SK-N-SH (cell line): Measurements from ENCODE around the gene ARHGEF7. TPM values are rescaled to one million over a fixed set of nuclear protein-coding genes. Genes with fewer than 3 reads are reported as not detected.

Source experiments
- CTCF ChIA-PET: fragments of 300-600, 350-600 bp; formaldehyde crosslinking; extraction: SDS; loops from one replicate; lab custom pipeline; 2021; lab: Yijun Ruan, JAX
- POLR2A ChIA-PET: fragments of 350-600 bp; sonication (Branson Sonifier 250); formaldehyde crosslinking; extraction: SDS; loops from one replicate; lab custom pipeline; 2020; ENCODE audit warnings: antibody characterized with exemption, inconsistent platforms; lab: Yijun Ruan, JAX
- DNase-seq: peaks from one replicate; pipeline ENCODE4 v3.0.0; 2012
- H2AFZ ChIP-seq: fragments of 200-600 bp; sonication (generic); 2 replicates; pipeline ENCODE4 v1.8.1; 2016; ENCODE audit warnings: antibody characterized with exemption, mild to moderate bottlenecking, low read depth
- H3F3A ChIP-seq: fragments of 200-600 bp; sonication (generic); replicated peaks from 2 replicates; pipeline ENCODE3; 2016; ENCODE audit warnings: antibody characterized with exemption, mild to moderate bottlenecking; ENCODE audit not compliant: insufficient read depth
- H3K27ac ChIP-seq, 2 experiments: fragments of 200-500 bp in 1 of 2; fragments of 200-600 bp in 1 of 2; sonication (Bioruptor generic) in 1 of 2; sonication (generic), shearing (Covaris generic) in 1 of 2; 2 replicates each; pipeline versions ENCODE4 v1.5.1 to v1.6.1; 2014 to 2016; ENCODE audit warnings: low read depth in 2 of 2, inconsistent platforms in 1 of 2, low read length in 1 of 2, mild to moderate bottlenecking in 1 of 2, mixed read lengths in 1 of 2
- H3K27me3 ChIP-seq: fragments of 200-600 bp; sonication (generic), shearing (Covaris generic); 2 replicates; pipeline ENCODE4 v1.6.1; 2016; ENCODE audit warnings: mixed run types; ENCODE audit not compliant: insufficient read depth
- H3K36me3 ChIP-seq, 2 experiments: fragments of 200-500 bp in 1 of 2; fragments of 200-600 bp in 1 of 2; sonication (Bioruptor generic) in 1 of 2; sonication (generic) in 1 of 2; replicated peaks in 1 of 2; 2 replicates each; pipeline versions ENCODE3 to v1.5.1; 2014 to 2016; ENCODE audit warnings: low read length in 1 of 2, mild to moderate bottlenecking in 1 of 2; ENCODE audit not compliant: insufficient read depth in 2 of 2, control insufficient read depth in 1 of 2
- H3K4me1 ChIP-seq, 2 experiments: fragments of 200-500 bp in 1 of 2; fragments of 200-600 bp in 1 of 2; sonication (Bioruptor generic) in 1 of 2; sonication (generic), shearing (Covaris generic) in 1 of 2; 2 replicates each; pipeline versions ENCODE4 v1.5.1 to v1.6.1; 2014 to 2016; ENCODE audit warnings: low read depth in 1 of 2, low read length in 1 of 2, mixed run types in 1 of 2; ENCODE audit not compliant: insufficient read depth in 2 of 2, control insufficient read depth in 1 of 2
- H3K4me2 ChIP-seq: fragments of 200-600 bp; sonication (generic), shearing (Covaris generic); 2 replicates; pipeline ENCODE4 v1.6.1; 2017; ENCODE audit warnings: mixed run types
- H3K4me3 ChIP-seq, 2 experiments: fragments of 200-500 bp in 1 of 2; fragments of 200-600 bp in 1 of 2; sonication (Bioruptor generic) in 1 of 2; sonication (generic), shearing (Covaris generic) in 1 of 2; 2 replicates each; pipeline versions ENCODE4 v1.5.1 to v1.8.1; 2014 to 2016; ENCODE audit warnings: low read depth in 2 of 2, inconsistent platforms in 1 of 2, low read length in 1 of 2, mild to moderate bottlenecking in 1 of 2, mixed read lengths in 1 of 2, moderate library complexity in 1 of 2
- H3K79me2 ChIP-seq: fragments of 200-600 bp; sonication (generic); 2 replicates; pipeline ENCODE4 v1.8.1; 2017; ENCODE audit warnings: mild to moderate bottlenecking; ENCODE audit not compliant: insufficient read depth
- H3K9ac ChIP-seq: fragments of 200-600 bp; sonication (generic); 2 replicates; pipeline ENCODE4 v1.6.1; 2017; ENCODE audit warnings: mixed run types
- H3K9me2 ChIP-seq: fragments of 200-600 bp; sonication (generic); 2 replicates; pipeline ENCODE4 v1.6.1; 2017; ENCODE audit warnings: mixed run types
- H3K9me3 ChIP-seq: fragments of 200-600 bp; sonication (generic); 2 replicates; pipeline ENCODE4 v1.6.1; 2017; ENCODE audit warnings: mixed run types, mild to moderate bottlenecking, moderate library complexity
- H4K20me1 ChIP-seq: fragments of 200-600 bp; sonication (generic); 2 replicates; pipeline ENCODE4 v1.6.1; 2017; ENCODE audit warnings: mild to moderate bottlenecking, mixed run types; ENCODE audit not compliant: insufficient read depth
- FOSL2 ChIP-seq: IDR thresholded peaks from 2 replicates; pipeline ENCODE4 v1.4.0; 2012; ENCODE audit warnings: low read depth, mild to moderate bottlenecking, moderate library complexity, borderline replicate concordance
- FOXJ3 ChIP-seq: sonication (generic); formaldehyde crosslinking; IDR thresholded peaks from 2 replicates; pipeline ENCODE4 v1.5.1; 2020; ENCODE audit warnings: mild to moderate bottlenecking, missing genetic modification reagents
- POLR2AphosphoS5 ChIP-seq: IDR thresholded peaks from 2 replicates; pipeline ENCODE4 v1.6.1; 2012; ENCODE audit warnings: low read depth, low read length
- RAD21 ChIP-seq: IDR thresholded peaks from 2 replicates; pipeline ENCODE4 v1.6.1; 2012; ENCODE audit warnings: mild to moderate bottlenecking, low read length
- RCOR1 ChIP-seq: fragments of 150-350 bp; IDR thresholded peaks from 2 replicates; pipeline ENCODE4 v1.6.1; 2017; ENCODE audit warnings: antibody characterized with exemption, low read length
- RFX5 ChIP-seq: IDR thresholded peaks from 2 replicates; pipeline ENCODE4 v1.6.1; 2012; ENCODE audit warnings: mild to moderate bottlenecking, improper control_type of control experiment, low read length
- RXRA ChIP-seq: IDR thresholded peaks from 2 replicates; pipeline ENCODE4 v1.4.0; 2012; ENCODE audit warnings: low read depth, mild to moderate bottlenecking, borderline replicate concordance
- TAF1 ChIP-seq: IDR thresholded peaks from 2 replicates; pipeline ENCODE4 v1.6.1; 2012; ENCODE audit warnings: low read depth, mild to moderate bottlenecking, low read length, moderate library complexity, borderline replicate concordance
- TCF12 ChIP-seq: IDR thresholded peaks from 2 replicates; pipeline ENCODE4 v1.4.0; 2012
- WGBS: methylation state at CpG from one replicate; pipeline ENCODE4 v1.1.6; 2017; ENCODE audit warnings: low lambda C conversion rate; 5-methylcytosine and 5-hydroxymethylcytosine counted together
- polyA plus RNA-seq, 3 experiments: library from polyadenylated mRNA; depleted of rRNA; stranded (reverse); fragments of >200 nt; gene quantifications; 2 replicates each; pipeline ENCODE4 v1.2.3, GENCODE V29; 2012
- TF ChIP-seq, protein P1 (sequence below): fragments of 200-600 bp; sonication (generic); IDR thresholded peaks from 2 replicates; pipeline ENCODE4 v1.6.1; 2017; ENCODE audit warnings: antibody characterized with exemption, mild to moderate bottlenecking, moderate library complexity
- TF ChIP-seq, protein P2 (sequence below): fragments of 150-350 bp; IDR thresholded peaks from 2 replicates; pipeline ENCODE4 v1.6.1; 2017; ENCODE audit warnings: antibody characterized with exemption, low read length, low read depth, borderline replicate concordance
- TF ChIP-seq, protein P3 (sequence below): IDR thresholded peaks from 2 replicates; pipeline ENCODE4; 2012

ARHGEF7 gene
- polyA plus RNA-seq, 1 of the 3 experiments (the other 2 are of a cell fraction) = 21.6 TPM

GRCh38 chr13:111249637-111250360 lies 134.7 kb downstream of the ARHGEF7 start:
- ChIA-PET POLR2A (no interaction called here), CTCF (no interaction called here)
- no peak overlapping the region for H3K27ac ChIP-seq
- H3K9me2 ChIP-seq = no peaks in the 10 kb centered on the region
- H2AFZ ChIP-seq = no peak overlapping the region
- peaks cover 5 to 29% of the 10 kb centered on the region in 2 experiments; a peak in 3 of 4 replicates for H3K4me1 ChIP-seq
- no peaks in the 10 kb centered on the region for H3K9me3 ChIP-seq
- no peaks in the 10 kb centered on the region for H3K27me3 ChIP-seq
- no peak overlapping the region for H3K9ac ChIP-seq
- H3K4me3 ChIP-seq = no peak overlapping the region
- H3K4me2 ChIP-seq = no peak overlapping the region
- peaks cover 19 to 32% of the 10 kb centered on the region in 2 experiments for H3K36me3 ChIP-seq
- H3K79me2 ChIP-seq = 0 out of 2 replicates have a peak, but pooled peaks cover 4% of the 10 kb centered on the region
- no peaks in the 10 kb centered on the region; the same call in 1 of the 2 replicates for H4K20me1 ChIP-seq
- H3F3A ChIP-seq = peaks cover 13% of the 10 kb centered on the region
- TF ChIP-seq, protein P1, sequence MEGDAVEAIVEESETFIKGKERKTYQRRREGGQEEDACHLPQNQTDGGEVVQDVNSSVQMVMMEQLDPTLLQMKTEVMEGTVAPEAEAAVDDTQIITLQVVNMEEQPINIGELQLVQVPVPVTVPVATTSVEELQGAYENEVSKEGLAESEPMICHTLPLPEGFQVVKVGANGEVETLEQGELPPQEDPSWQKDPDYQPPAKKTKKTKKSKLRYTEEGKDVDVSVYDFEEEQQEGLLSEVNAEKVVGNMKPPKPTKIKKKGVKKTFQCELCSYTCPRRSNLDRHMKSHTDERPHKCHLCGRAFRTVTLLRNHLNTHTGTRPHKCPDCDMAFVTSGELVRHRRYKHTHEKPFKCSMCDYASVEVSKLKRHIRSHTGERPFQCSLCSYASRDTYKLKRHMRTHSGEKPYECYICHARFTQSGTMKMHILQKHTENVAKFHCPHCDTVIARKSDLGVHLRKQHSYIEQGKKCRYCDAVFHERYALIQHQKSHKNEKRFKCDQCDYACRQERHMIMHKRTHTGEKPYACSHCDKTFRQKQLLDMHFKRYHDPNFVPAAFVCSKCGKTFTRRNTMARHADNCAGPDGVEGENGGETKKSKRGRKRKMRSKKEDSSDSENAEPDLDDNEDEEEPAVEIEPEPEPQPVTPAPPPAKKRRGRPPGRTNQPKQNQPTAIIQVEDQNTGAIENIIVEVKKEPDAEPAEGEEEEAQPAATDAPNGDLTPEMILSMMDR = no peak
- TF ChIP-seq, protein P2, sequence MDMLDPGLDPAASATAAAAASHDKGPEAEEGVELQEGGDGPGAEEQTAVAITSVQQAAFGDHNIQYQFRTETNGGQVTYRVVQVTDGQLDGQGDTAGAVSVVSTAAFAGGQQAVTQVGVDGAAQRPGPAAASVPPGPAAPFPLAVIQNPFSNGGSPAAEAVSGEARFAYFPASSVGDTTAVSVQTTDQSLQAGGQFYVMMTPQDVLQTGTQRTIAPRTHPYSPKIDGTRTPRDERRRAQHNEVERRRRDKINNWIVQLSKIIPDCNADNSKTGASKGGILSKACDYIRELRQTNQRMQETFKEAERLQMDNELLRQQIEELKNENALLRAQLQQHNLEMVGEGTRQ = no peak
- TF ChIP-seq RCOR1 = no peak
- no peak for TF ChIP-seq TCF12
- TF ChIP-seq TAF1 = no peak
- TF ChIP-seq FOXJ3 (CRISPR knock-in tag) = no peak
- no peak for TF ChIP-seq RAD21
- TF ChIP-seq POLR2AphosphoS5 = no peak
- no peak for TF ChIP-seq RFX5
- no peak for TF ChIP-seq FOSL2
- TF ChIP-seq RXRA = no peak
- TF ChIP-seq, protein P3, sequence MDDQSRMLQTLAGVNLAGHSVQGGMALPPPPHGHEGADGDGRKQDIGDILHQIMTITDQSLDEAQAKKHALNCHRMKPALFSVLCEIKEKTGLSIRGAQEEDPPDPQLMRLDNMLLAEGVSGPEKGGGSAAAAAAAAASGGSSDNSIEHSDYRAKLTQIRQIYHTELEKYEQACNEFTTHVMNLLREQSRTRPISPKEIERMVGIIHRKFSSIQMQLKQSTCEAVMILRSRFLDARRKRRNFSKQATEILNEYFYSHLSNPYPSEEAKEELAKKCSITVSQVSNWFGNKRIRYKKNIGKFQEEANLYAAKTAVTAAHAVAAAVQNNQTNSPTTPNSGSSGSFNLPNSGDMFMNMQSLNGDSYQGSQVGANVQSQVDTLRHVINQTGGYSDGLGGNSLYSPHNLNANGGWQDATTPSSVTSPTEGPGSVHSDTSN = no peak
- WGBS = 94% methylated on average over 10 of the region's 12 CpGs
- no peak for DNase-seq
